SH-SY5Y (cell line): Measurements from ENCODE around the gene TP53BP1.

Source experiments
- GATA2 ChIP-seq: IDR thresholded peaks from 2 replicates; pipeline ENCODE4 v1.6.1; 2011; ENCODE audit warnings: mild to moderate bottlenecking, low read depth, low read length
- GATA3 ChIP-seq: IDR thresholded peaks from 2 replicates; pipeline ENCODE4 v1.6.1; 2011; ENCODE audit warnings: low read depth, mild to moderate bottlenecking, low read length, moderate library complexity

GRCh38 chr15:43449981-43450380 lies 43.0 kb downstream of the TP53BP1 start:
- TF ChIP-seq GATA3 (no peak), GATA2 (no peak)
